ENCODE results near the gene PDZRN4.

DNA sequence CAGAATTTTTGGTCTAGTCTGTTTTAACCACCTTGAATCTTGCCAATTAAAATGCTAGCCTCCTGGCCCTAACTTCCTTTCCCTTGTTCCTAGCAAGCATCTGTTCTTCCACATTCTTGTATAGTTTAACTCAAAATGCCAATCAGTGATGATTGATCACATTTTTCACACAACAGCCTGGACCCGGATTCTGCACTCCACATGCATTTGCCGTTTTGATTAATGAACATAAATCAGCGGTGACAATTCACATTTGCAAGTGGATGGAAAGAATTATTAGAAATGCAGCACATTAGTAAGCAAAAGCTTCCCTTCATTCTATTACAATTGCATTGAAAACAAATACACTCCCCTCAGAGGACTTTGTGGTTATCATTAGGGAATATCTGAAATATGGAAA, 83.4 kb downstream of the PDZRN4 start:
- TF ChIP-seq, protein P1, sequence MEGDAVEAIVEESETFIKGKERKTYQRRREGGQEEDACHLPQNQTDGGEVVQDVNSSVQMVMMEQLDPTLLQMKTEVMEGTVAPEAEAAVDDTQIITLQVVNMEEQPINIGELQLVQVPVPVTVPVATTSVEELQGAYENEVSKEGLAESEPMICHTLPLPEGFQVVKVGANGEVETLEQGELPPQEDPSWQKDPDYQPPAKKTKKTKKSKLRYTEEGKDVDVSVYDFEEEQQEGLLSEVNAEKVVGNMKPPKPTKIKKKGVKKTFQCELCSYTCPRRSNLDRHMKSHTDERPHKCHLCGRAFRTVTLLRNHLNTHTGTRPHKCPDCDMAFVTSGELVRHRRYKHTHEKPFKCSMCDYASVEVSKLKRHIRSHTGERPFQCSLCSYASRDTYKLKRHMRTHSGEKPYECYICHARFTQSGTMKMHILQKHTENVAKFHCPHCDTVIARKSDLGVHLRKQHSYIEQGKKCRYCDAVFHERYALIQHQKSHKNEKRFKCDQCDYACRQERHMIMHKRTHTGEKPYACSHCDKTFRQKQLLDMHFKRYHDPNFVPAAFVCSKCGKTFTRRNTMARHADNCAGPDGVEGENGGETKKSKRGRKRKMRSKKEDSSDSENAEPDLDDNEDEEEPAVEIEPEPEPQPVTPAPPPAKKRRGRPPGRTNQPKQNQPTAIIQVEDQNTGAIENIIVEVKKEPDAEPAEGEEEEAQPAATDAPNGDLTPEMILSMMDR (IDR thresholded peaks at IDR 0.05): no peak
- TF ChIP-seq POLR2A (IDR thresholded peaks at IDR 0.05): no peak

Measured in thyroid gland (tissue), 4 donors.